Measurements from ENCODE around the gene TMEM61.

The TMEM61 gene

DNA sequence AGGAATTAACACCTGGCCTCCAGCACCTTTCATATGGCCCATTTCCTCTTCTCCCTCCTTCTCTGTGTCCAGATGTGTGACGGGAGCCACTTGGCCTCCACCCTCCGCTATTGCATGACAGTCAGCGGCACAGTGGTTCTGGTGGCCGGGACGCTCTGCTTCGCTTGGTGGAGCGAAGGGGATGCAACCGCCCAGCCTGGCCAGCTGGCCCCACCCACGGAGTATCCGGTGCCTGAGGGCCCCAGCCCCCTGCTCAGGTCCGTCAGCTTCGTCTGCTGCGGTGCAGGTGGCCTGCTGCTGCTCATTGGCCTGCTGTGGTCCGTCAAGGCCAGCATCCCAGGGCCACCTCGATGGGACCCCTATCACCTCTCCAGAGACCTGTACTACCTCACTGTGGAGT, 5.6 kb downstream of the TMEM61 start:
- no peak for DNase-seq

DNA sequence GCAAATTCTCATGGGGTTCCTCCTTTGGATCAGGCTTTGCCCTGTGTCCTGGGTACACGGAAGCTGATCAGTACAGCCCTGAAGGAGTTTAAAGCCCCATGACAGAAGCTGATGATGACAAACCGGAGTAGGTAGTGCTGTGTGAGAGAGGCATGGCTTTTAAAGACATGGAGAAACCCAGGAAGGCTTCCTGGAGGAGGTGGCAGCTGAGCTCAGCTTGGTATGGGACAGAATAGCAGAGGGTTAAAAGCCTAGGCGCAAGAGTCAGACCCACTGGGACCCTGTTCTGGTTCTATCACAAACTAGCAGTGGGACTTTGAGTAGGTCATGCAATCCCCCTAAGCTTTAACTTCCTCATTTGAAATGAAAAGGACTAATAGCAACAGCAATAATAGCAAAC, 6.1 kb downstream of the TMEM61 start:
- DNase-seq, result no peak

DNA sequence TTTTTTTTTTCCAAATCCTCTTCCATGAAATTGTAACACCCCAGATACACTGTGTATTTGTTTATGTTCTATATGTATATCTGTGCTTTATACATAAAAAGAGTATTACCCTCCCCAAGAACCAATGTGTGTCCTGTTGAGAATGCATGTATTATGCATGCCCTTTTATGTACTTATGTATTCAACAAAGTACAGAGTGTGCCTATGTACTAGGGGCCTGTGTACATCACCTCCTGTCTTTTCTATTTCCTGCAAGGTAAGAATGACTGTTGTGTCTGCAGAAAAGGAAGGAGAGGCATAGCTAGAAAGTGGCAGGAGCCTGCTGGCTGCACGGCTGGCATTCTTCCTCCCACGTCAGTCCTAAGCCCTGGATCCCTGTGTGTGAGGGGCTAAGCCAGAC, 7.0 kb downstream of the TMEM61 start:
- no peak for DNase-seq

DNA sequence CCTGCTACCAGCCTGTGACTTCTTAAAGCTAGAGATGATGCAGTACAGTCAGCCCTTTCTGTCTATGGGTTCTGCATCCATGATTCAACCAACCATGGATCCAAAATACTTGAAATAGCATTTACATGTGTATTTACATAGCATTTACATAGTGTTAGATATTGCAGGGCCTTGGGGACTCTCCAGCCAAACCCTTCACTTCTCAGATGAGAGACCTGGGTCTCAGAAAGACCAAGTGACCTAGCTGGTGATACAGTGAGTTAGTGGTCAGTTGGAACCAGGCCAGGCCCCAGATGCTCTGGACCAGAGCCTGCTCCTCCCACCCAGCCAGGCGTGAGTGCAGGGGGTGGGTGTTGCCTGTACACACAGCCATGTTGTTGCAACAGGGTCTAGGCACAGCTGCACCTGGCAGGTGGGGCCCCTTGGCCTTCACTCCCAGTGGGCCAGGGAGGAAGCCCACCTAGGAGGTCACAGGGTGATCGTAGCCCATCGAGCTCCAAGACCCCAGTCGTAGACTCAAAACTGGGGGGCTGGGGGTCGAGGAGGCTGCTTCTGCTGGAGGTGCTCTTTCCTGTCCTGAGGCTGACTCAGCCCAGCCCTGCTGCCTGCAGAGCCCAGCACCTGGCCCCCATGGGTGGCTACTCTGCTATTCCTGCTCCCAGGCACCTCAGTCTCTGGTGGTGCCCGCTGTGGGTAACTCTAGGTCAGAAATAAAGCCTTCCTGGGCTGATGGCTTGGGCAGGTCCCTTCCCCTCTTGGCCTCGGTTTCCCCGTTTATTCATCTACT, 7.7 kb downstream of the TMEM61 start:
- DNase-seq, result no peak

DNA sequence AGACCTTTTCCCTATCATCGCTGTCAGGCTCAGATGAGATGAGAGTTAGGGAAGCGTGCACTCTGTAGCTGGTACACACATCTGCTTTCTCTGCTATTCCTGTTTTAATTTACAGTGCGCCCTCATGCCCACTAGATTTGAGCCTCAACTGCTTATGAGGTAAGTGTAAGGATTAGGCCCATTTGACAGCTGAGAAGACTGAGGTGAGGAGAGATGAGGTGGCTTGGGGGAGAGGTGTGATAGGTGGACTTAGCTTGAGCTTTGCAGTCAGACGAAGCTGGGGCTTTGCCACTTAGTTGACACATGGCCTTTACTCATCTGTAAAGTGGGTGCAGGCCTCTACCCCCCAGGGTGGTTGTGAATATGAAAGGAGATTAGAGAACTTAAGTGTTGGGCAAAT, 8.5 kb downstream of the TMEM61 start:
- DNase-seq, result no peak

DNA sequence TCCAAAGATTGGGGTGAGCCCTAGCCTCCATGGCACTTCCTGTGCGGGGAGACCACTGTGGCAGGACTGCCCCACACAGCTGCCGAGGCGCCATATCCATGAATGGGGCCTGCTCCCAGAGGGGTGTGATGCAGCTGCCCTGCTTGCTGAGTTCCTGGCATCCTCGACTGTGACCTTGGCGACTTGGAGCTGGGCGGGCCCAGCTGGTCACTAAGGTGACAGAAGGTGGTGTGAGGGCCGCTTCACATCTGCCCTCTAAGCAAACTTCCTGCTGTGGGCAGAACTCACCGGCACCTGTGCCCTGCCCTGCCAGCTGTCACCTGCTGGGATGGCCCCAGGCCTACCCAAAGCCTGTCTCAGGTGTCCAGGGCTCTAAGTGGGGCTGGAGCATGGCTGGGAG, 9.0 kb downstream of the TMEM61 start:
- DNase-seq, result no peak

DNA sequence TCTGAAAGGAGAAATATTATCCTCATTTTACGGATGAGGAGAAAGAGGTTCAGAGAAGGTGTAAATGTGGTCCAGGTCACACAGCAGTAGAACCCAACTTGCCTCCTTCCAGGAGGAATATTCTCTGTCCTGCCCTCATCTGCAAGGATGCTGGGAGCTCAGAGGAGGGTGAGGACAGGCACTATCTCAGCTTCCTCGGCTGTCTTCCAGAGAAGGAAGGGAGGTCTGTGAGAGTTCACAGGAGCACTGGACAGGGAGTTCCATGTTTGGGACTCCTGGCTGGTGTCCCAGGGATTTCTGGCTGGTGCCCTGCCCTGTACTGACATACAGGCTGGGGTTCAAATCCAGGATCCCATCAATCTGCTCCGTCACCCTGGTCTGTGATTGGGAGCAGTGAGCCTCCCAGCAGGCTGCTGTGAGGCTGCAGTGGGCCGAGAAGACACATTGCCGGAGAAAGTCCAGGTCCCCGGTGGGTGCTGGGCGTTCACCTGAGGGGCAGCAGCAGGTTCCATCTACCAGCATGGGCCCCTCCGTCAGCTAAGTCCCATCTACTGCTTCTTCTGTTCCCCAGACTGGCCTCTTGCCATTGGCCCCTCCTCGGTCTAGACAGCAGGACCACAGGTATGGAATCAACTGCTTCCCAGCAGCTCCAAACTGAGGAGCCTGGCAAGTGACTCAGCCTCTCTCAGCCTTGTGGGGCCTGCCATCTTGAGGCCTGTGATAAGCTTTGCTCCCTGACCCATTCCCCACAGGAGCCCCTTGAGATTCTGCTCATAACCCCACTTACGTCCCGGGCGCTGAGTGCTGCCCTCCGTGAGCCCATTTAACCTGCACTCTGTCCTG, 9.8 kb downstream of the TMEM61 start:
- DNase-seq, result no peak

DNA sequence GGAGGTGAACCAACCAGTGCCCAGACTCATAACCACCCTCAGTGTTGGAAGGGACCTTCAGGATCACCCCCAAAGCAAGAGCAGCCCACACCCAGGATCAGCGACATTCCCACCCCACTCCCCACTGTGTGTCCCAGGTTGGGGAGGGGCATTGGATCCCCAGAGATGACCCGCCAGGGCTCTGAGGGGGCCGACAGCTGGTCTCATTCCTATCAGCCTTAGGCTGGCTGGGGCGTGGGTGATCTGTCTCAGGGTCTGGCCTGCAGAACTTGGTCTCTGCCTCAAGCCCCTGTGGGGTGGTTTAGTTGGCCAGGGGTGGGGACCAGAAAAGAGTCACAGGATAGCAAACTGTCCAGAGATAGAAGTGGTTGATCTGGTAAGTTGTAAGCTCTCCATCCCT, 10.5 kb downstream of the TMEM61 start:
- no peak for DNase-seq

DNA sequence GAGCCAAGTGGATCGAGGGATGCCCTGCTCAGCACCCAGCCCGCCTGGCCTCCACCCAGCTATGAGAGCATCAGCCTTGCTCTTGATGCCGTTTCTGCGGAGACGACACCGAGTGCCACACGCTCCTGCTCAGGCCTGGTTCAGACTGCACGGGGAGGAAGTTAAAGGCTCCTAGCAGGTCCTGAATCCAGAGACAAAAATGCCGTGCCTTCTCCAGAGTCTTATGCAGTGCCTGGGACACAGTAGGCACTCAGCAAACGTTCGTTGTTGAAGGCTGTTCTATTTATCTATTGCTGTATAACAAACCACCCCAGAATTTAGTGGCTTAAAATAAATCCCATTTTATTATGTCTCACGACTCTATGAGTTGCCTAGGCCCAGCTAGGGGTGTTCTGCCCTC, 11.5 kb downstream of the TMEM61 start:
- no peak for DNase-seq

DNA sequence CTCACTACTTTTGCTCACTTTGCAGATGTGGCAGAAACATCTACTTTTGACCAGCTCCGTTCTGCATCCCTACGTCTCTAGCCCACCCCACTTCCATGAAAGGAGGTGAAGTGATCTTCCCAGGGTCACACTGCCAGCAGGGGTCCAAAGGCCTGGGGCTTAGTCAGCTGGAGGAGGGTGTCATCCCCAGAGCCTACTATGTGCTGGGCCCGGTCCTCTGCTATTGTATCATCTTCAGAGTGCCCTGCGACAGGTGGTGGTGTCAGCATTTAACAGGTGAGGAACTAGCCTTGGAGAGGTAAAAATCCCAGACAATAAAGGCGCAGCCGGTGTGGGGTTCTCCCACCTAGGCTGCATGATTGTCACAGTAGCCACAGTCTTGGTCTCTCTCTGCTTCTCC, 12.7 kb downstream of the TMEM61 start:
- DNase-seq, result no peak

DNA sequence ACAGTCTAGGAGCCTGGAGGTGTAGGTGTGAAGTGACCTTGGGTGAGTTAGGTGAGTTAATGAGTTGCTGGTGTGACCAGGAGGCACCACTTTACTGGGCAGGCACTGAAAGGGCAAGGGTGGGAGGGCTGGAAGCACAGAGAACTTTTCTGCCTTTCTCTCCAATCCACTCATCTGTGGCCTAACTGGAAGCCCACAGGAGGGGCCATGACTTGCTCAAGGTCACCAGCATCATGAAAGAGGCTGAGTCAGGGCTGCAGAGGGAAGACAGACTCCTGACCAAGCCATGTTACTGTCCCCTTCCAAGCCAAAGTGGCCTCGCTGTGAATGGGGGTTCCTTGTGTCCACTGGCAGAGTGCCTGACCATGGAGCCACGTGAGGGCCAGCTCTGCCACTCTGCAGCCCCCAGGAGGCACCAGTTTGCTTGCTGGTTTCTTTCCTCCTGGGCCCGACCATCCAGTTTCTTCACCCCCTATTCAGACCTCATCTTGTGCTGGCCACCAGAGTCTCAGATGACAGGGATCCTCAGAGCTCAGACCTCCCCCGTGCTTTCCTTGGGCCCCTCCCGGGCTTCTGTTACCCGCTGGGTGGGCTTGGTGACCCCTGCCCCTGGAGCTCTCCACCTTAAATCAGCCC, 14.0 kb downstream of the TMEM61 start:
- DNase-seq, result no peak

DNA sequence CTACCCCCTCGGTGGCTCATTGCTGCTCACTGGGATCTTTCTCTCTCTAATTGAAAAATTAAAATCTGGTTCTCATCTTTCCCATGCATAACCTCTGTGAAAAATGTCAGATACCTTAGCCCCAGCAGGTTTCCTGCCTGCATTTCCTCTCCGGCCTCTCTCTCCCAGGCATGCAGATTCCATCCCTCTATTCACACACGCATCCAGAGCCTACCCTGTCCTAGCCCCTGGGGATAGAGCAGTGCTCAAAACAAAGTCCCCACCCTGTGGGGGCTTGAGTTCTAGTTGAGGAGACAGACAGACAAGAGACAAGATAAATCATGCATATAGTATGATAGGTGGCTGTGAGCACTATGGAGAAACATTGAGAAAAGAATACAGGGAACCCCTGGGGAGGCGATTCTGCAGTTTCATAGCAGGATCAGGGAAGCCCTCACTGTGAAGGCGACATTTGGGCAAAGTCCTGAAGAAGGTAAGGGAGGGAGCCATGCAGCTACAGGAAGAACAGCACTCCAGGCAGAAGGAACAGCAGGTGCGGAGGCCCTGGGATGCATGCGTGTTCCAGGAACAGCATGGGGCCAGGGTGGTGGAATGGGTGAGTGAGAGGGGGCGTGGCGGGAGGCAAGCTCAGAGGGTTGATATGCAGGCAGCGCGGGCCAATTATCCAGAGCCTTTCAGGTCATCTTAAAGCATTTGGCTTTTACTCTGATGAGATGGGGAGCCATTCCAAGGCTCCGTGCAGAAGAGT, 14.8 kb downstream of the TMEM61 start:
- no peak for DNase-seq

DNA sequence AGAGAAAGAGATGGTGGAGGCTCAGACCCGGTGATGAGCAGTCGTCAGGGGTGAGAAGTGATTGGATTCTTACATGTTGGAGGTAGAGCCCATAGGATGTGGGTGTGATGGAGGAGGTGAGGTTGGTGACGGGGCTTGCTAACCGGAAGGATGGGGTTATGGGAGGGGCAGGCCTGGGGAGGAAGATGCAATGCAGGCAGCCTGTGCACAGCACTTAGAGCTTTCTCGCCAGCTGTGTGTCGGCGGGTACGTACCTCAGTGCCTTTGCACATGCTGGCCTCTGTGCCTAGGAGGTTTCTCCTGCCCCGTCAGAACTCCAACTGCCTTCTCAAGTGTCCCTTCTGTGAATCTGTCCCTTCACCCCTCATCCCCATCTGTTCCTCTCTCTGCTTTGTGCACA, 15.4 kb downstream of the TMEM61 start:
- peak; percentile 53 for DNase-seq

DNA sequence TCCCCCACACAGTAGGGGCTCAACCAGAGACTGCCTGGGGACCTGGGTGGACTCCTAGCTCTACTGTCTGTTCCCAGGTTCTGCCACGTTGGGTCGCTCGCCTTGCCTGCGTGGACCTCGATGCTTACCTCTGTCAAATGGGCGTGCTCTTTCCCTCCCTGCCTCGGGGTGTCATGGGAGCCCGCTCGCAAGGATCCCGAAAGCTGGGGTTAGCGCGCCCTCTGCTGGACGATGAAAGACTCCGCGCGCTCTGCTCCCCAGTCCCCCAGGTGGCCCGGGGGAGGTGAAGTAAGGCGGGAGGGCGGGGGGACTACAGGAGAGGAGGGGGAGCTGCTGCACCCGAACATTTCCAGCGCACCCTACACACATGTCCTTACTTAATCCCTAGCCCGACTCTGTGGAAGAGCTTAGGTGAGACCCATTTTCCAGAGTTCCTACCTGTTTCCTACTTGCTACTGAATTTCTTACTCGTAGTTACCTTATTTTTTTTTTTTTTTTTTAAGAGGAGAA, 16.0 kb downstream of the TMEM61 start:
- DNase-seq, result peak; percentile 82

DNA sequence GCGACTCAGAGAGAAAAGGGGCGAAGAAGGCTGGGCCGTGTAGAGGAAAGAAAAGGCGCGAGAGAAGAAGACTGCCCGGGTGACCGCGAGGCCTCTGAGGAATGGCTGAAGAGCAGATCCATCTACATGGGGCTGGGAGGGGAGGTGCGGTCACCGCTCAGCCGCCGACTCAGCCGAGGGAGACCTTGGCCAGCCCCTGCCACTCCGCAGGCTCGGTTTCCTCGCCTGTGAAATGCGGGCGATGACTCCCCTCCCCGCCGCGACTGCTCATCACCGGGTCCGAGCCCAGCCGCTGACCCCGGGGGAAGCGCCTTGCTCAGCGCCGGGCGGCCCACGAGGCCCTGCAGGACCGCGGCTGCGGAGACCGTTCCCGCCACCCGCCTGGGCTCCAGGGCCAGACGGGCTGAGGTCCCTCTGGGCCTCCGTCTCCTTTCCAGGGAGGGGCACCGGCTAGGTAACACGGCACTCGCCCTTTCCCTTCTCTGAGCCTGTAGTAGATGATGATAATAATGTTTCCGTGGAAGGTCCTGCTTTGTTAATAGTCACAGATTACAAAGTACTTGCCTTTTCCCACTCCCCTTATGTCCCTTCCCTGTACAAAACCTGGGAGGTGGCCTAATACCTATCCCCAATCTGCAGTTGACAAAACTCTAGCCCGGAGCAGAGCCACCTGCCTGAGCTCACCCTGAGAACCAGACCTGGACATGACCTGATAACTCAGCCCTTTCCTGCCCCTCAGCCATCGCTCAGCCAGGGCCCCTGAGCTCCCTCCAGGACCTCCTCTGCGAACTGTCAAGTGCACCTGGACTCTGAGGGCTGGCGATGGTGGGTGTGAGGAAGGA, 16.7 kb downstream of the TMEM61 start:
- peak; percentile 4 for DNase-seq

DNA sequence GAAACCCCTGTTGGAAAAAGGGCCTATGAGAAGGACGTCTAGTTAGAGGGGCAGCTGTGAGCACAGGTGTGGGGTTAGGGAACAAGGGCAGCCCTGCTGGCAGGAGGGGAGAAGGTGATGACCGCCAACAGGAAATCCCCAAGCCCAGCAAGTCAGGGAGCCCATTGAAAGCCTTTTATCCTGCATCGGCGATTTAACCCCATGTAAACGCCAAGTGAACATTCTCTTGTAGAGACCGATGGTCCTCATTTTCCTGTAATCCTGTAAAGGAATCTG, 17.2 kb downstream of the TMEM61 start:
- DNase-seq, result no peak

DNA sequence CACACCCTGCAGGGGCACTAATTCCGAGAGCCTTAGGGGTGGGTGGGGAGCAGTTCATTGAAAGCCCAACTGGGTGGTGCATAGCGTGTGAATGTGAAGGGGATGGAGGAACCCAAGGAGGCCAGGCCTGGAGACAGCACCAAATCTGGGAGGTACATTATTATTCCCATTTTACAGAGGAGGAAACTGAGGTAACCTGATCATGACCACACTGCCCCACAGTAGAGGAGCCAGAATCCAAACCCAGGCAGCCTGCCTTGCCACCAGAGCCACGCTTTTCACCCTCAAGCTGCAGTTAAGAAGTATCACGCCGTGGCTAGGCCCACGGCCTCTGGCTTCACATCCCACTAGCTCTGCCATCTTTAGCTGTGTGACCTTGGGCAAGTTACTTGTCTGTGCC, 17.7 kb downstream of the TMEM61 start:
- no peak for DNase-seq

DNA sequence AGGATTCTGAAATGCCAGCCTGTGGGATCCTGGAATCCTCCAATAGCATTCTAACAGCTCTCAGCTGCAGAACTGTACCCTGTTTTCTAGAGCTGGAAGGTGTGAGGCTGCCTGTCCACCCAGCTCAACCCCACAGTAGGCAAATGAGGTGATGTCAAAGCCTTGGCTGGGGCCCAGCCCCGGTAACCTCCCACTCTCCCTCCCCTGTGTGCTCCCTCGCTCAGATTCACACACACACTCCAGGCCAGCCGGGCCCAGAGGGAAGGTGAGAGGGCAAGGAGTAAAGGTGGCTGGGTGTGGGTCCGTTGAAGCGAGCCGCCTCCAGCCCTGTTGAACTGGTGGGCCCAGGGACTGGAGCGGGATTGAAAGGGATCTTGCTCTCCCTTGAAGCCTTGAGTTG, 18.2 kb downstream of the TMEM61 start, which contains the start of gene BSND:
TSS of gene BSND (plus strand) at position 257 of the 400 bp plus-strand sequence. CDS start 254 bp downstream, outside the sequence.
- DNase-seq, result no peak

DNA sequence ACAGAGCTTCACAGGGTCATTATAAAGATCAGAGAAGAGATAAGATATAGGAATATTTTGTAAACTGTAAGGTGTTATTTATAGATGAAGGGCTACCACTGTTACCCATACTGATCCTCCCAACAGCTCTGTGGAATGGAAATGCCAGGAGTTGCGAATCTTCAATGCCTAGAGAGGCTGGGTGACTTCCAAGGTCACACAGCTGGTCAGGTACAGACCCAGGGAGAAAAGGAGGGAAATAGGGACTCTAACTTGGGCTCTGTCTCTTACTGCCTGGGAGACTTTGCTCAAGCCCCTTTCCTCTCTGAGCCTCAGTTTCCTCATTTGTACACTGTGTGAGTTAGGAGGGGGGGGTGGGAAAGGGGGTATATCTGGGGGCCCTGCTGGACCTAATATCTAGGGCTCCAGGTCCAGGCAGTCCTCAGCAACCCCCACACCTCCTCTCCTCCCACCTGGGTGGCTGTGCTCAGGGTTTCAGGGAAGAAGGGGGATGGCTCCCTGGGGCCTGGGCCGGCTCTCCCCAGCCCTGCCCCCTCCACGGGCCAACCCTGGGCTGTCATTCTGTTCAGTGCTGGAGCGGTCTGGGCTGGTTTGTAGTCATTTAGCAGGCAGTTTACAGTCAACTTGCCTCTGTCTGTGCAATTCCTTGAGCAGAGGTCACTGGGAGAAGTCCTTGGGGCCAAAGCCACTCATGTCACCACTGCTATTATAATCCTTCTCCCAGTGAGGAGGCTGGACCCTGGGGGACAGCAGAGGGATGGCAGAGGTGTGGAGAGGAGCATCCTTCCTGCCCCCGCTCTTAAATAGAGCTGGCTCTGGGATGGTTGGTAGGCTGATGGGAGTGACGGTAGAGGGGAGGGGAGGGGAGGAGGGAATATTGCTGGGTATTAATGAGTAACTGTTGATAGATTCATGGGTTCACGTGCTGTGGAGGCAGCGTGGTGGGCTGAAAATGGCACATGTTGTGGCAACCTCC, 20.0 kb downstream of the TMEM61 start:
- no peak for DNase-seq

DNA sequence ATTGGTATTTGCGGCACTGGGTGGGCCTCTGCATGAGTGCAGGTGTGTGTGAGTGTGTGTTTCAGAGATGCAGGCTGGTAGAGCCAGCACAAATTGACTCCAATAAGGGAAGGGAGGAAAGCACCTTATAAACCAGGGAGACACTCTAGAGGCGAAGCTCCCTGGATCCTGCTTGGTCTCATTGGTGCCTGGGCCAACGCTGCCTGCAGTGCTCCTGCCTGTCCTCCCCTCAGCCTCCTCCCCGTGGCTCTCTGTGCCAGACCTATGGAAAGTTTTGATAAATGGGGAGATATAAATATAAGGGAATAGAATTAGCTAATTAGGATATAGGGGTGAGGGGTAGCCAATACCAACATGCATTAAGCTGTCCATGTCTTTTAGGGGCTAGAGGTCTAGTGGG, 20.9 kb downstream of the TMEM61 start:
- no peak for DNase-seq

DNA sequence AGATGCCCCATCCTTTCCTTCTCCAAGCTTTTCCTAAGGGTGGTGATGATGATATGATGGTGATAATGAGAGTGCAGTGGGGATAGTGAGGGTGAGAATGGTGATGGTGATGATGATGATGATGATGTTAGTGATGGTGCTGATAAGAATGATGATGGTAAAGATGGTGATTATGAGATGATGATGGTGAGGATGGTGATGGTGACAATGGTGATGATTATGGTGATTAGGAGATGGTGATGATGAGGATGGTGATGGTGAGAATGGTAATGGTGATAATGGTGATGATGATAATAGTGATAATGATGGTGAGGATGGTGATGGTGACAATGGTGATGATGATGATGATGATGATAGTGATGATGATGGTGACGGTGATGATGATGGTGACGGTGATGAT, 22.3 kb downstream of the TMEM61 start:
- DNase-seq, result no peak
